GM19035 (cell line): ENCODE results near the gene TFPI.

Source experiments
- ATAC-seq: cut with Tn5 transposase; IDR thresholded peaks from one replicate; pipeline ENCODE4 v1.9.1; 2021; ENCODE audit not compliant: unreplicated experiment

TFPI gene

DNA sequence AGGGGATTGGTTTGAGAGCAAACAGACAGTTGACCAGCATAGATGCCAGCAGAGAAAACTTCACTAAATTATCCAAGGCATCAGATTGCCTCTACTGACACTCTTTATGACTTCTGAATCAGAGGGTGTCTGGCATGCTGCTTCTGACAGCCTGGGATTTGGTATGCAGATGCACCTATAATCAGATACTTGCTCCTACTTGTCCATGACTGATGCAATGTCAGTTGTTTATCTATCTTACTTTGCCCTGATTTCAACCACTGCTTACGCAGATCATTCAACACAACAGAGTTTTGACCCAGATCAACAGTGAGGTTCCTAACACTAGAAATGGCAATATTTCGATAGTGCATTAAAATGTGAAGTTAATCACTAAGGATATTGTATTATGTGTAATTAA, 83.5 kb downstream of the TFPI start:
- ATAC-seq = no peak

DNA sequence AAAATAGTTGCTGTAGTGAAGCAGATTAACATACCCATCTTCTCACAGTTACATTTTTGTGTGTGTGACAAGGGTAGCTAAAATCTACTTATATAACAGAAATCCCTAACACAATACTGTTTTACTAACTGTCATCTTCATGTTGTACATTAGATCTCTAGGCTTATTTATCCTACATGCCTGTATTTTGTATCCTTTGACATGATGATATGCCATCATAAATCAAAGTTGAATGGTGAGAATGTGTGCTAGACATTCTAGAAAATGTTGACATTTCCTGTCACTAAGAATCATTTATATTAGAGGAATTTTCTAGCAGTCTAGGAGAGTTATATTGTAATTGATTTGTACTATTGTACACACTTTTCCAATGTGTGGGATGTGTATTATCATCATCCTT, 84.7 kb downstream of the TFPI start:
- ATAC-seq = no peak

GRCh38 chr2:187468262-187468661, 86.0 kb downstream of the TFPI start:
- no peak for ATAC-seq

DNA sequence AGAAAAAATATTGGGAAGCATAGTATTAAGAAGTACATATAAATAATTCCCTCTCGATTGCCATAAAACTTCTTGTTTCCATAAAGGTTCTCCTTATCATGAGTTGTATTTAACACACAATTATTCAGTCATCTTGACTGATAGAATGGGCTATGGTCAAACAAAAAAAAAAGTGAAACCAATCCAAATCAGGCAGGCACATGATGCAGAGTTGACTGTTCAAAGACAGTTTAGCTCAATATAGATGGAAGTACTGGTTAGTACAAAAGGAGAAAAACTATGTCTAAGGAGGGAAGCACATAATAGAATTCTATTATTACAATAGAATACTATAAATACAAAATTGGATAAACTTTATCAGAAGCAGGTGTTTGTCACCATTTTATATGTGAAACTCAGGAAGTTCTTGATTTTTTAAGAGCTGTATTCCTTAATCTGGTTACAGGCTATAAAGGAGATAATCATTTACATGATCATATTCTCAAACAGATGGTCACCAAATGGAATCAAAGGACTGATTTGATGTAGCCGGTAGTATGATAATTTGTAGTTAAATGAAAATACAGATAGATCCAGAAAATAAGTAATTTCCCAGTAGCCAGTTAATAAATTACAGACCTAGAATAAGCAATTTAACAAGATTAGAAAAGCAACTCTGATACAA, 88.0 kb downstream of the TFPI start:
- no peak for ATAC-seq

DNA sequence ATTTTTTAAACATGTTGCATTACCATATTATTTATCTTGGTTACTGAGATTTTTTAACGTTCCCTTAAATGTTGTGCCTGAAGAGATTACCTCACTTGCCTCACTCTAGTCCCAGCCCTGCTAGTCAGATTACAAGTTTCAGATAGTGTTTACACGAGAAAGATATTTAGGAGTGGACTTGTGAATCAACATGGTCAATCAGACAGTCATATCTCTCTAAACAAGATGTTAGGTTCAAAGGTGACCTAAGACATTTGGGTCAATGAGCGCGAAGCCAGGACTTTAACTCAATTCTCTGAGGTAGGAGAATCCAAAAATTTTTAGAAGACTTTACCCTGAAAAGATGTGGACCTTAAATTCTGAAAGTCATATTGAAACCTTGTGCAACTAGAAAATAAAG, 91.4 kb downstream of the TFPI start:
- ATAC-seq = no peak

DNA sequence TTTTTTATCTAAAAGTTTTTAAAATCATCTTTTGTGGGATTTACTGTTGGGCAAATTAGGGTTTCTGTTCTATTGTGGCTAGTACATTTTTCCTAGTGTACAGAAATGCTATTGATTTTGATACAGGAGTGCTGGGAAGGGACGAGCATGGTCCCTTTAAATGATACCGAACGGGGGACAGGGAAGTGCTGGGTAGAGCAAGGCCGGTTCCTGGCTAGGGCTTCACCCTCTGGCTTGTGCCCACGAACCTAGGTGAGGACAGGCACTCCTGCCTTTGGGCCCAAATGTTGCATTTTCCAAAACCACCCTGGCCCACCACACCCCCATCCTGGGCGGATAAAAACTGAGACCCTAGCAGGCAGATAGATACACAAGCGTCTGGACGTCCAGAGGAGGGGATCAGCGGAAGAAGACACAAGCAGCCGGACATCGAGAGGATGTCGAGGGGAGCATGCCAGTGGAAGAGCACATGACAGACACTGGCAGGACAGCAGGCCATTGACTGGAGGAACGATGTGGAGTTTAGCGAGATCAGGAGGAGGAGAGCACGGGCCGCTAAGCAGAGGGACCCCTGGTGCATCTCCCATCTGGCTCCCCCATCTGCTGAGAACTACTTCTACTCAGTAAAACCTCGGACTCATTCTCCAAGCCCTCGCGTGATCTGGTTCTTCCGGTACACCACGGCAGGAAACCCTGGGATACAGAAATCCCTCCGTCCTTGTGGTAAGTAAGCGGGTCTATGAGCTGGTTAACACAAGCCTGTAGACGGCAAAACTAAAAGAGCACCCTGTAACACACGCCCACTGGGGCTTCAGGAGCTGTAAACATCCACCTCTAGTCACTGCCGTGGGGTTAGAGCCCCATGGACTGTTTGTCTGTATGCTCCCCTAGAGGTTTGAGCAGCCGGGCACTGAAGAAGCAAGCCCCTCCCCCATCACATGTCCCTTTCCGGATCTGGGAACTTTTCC, 92.7 kb downstream of the TFPI start:
- ATAC-seq = no peak

GRCh38 chr2:187459256-187459655, 95.0 kb downstream of the TFPI start:
- no peak for ATAC-seq

DNA sequence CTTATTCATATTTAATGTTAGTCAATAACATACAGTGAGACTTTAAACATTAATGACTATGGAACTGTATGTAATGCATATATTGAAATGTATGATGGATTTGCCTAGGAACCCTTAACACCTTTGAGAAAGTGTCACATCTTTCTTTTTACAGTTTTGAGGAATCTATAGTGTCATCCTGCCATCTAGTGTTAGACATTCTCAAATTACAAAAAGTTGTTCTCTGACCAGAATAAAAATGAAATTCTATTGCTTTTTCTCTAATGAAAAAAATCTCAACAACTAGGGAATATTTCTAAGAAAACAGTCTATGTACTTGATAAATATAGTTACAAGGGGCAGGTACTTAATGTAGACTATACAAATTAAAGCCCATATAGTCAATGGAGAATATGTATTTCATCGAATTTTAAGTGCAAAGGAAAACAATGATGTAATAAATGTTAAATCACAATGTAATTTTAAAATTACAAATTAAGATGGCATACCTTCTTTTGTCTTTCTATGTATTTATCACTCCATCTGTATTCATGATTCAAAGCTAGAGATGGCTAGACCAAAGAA, 101.1 kb downstream of the TFPI start:
- ATAC-seq = no peak

- ATAC-seq = no peak
Observed at GRCh38 chr2:187451510-187451909, 102.7 kb downstream of the TFPI start.

DNA sequence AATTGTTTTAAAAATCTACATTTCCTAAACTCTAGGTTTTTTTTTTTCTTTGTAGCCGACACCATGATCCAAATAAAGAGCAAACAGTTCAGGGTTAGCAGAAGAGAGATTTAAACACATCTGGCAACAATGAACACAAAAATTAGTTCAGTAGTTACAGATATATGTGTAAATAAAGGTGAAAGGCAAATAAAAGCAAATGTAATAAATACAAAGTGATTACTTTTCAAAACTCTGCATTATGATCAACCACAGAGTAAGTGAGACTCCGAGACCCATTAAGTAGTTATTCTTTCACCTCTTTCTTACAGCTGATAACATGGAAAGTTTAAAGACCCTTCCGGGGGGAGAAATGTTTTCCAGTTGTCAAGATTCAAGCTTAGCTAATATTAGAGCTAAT, 106.9 kb downstream of the TFPI start:
- no peak for ATAC-seq

- no peak for ATAC-seq
Observed at GRCh38 chr2:187446711-187447110, 107.5 kb downstream of the TFPI start.

DNA sequence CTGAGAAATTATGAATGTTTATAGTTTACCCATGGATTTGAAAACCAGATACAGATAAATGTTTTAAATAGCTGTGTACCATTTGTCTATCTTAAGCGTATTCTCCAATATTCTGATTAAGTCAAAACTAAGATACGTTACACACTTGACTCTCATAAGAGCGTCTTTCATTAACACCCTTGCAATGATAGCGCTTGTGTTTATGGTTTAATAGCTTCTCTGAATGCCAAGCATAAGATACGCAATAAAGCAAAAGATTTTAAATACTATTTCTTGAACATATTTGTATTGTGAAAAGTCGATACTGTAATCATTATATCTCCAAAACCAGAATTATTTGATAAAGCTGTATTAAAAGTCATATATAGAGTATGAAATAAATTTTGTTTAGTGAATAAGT, 109.2 kb downstream of the TFPI start:
- no peak for ATAC-seq

- no peak for ATAC-seq
Observed at GRCh38 chr2:187442778-187443177, 111.5 kb downstream of the TFPI start.

DNA sequence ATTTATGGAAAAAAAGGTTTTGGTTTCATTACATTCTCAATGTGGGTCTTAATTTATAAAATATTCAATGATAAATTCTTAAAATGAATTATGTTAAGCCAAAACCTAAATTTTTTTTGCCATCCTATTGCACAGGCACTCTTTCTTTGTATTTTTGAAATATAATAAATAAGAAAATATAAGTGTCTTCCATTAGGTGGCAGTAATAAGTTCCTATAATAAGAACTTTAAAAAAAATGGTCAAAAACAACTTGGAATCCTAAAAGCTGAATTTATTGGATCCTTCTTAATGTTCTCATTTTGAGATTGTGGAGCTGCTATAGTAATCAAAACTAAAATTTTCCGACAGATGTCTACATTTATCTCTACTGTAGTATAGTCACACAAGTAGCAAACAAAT, 111.9 kb downstream of the TFPI start:
- no peak for ATAC-seq

DNA sequence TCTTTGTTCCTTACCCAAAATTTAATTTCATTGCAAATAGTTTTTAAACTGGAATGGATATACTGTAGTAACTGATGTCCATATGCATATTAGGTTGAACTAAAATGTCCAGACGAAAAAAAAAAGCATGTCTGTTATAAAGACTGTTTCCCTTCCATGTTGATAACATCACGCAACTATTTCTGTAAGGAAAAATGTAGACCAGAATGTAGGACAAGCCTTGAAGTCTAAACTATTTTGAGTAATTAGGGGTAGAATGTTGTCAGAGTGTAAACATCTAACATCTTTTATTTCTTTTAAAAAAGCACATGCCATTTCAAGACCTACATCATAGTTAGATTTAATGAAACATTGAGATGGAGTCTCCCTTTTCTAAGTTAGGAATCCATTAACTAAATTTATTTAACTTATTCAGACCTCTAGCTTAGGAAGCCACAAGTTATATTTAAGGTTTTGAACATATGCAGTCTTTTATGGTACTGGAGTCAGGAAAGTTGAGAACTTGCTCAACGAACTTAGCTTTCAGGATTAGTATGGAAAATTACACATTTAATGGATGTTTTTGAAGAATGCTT, 114.0 kb downstream of the TFPI start:
- ATAC-seq = no peak

DNA sequence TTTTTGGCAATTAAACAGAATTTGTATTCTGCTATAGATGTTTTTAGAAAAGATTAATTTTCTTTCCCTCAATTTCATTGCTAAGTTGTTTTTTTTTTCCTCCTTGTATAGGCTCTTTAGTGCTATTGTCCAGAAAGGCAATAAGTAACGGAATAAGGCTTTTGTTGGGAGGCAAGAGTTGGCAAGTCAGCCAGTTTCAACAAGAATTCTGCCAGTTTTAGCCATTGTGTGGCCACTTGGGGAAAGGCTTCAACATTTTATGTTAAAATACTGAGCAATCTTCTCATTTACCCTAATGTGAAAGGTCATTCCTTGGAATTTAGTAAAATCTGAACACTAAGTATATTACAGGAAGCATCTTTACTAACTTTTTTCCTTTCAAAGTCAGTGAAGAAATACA, 115.8 kb downstream of the TFPI start:
- ATAC-seq = no peak

- ATAC-seq = no peak
Observed at GRCh38 chr2:187435756-187436155, 118.5 kb downstream of the TFPI start.

- no peak for ATAC-seq
Observed at GRCh38 chr2:187435078-187435477, 119.2 kb downstream of the TFPI start.

DNA sequence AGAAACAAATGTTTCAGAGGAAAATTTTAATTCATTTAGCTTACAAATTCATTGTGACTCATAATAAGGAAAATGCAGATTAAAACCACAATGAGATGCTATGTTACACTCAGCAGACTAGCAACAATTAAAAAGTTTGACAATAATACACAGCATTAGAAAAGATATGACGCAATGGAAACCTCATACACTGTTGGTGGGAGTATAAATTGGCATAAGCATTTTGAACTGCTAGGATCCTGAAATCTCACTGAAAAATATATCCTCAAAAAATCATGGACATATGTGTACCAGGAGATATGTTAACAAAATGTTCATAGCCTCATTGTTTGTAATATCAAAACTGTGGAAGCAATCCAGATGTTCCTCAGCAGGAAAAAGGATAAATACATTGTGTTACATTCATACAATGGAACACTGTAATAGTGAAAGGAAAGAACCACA, 119.9 kb downstream of the TFPI start:
- ATAC-seq = no peak

- ATAC-seq = no peak
Observed at GRCh38 chr2:187431911-187432310, 122.3 kb downstream of the TFPI start.

DNA sequence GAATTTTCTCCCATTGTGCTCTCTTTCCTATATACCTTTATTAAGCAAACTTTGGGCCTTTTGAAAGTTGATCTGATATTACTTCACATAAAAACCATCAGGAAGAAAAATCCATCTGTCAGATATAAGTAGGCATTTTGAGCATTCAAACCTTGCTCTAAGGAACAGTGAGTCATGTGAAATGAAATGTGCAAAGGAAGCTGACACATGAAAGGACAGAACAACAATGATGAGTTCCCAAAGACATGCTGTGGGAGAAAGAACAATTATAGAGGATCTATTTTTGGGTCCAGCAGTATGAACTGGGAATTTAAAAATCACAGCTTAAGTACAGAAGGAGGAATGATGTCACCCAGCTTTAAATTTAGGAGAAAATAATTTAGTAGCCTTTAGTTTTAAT, 124.2 kb downstream of the TFPI start:
- ATAC-seq = no peak

DNA sequence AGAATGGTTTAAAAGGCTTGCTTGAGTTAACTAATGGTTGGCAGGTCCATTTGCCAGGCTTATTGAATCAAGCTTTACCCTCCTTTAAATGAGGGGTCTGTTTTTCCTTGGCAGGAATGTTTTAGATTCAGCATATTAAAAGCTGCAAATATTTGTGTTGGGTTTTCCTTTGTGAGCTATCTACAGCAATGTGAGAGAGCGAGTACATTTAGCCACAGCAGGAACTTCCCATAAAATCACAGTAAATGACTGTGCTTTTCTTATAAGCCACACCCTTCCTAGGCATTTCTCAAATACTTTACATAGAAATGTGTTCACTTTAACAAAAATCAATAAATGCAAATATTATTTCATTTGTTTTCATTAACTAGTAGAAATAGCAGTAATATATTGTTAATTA, 130.1 kb downstream of the TFPI start:
- ATAC-seq = no peak
